GM20000 (cell line): ENCODE measurements around the gene VCAN.

ENCODE experiments used
- DNase-seq: peaks from one replicate; pipeline ENCODE4 v3.0.0; 2012; ENCODE audit warnings: low spot score
- CTCF ChIP-seq: IDR thresholded peaks from 2 replicates; pipeline ENCODE4 v1.5.1; 2012; ENCODE audit warnings: mild to moderate bottlenecking, control low read depth; ENCODE audit errors: extremely low read depth, missing control alignments

VCAN gene

GRCh38 chr5:83531661-83532060 is 60.1 kb downstream of the VCAN start:
- TF ChIP-seq CTCF: no peak
- DNase-seq: no peak

GRCh38 chr5:83538786-83539462 is 67.4 kb downstream of the VCAN start:
- DNase-seq: peak; percentile 34
- no peak for TF ChIP-seq CTCF

- TF ChIP-seq CTCF: no peak
These were observed 67.9 kb downstream of the VCAN start for GRCh38 chr5:83539463-83539790.

DNA sequence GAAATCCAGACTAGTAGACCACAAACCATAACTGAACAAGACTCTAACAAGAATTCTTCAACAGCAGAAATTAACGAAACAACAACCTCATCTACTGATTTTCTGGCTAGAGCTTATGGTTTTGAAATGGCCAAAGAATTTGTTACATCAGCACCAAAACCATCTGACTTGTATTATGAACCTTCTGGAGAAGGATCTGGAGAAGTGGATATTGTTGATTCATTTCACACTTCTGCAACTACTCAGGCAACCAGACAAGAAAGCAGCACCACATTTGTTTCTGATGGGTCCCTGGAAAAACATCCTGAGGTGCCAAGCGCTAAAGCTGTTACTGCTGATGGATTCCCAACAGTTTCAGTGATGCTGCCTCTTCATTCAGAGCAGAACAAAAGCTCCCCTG is 68.6 kb downstream of the VCAN start:
- DNase-seq: no peak
- TF ChIP-seq CTCF: no peak

More at GRCh38 chr5:83539463-83539790, 67.9 kb downstream of the VCAN start:
- DNase-seq: no peak

- TF ChIP-seq CTCF: no peak
- no peak for DNase-seq
These were observed 69.2 kb downstream of the VCAN start for GRCh38 chr5:83540783-83541182.

DNA sequence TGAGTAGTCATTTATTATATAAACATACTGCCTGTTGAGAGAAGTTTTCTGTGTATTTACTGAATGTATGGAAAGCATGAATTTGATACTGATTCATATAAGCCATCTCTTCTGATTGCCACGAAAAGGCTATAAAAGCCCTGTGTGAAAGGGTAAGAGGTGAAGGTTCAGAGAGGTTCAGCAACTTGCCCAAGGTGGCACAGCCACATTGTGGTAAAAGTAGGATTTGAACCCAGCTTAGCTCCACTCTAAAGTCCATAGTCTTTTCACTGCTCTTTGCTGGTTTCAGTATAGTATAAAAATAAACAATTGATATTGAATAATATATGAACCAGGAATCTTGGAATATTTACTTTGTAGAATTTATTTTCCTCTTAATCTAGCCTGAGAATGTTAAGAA is 71.3 kb downstream of the VCAN start:
- TF ChIP-seq CTCF: no peak
- no peak for DNase-seq

DNA sequence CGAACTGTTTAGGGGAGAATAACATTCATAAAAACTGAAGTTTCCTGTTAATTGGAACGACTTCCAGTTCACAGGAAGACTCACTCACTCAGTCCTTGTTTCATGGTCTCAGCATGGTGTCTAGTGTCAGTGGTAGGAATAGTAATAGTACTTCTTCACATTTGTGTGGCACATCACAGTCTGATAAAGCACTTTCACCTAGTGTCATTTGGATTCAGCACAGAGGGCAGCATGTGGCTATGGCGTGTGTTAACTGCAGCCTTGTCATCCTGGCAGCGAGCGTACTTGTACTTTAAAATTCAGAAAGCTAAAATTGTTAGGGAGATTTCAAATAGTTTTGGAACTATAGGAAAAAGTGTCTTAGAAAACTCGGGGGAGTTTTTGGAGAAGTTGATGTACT is 72.4 kb downstream of the VCAN start:
- TF ChIP-seq CTCF: no peak
- DNase-seq: no peak
